ENCODE results near the gene RUSF1. TPM values are rescaled to one million over a fixed set of nuclear protein-coding genes. Genes with fewer than 3 reads are reported as not detected.

The RUSF1 gene
- total and polyA plus RNA-seq, 9 of the 15 experiments (the other 6 are each of a cell fraction or from before 2014, with no cell fraction given) = 0.80 to 52.8 (median 27.6) TPM

DNA sequence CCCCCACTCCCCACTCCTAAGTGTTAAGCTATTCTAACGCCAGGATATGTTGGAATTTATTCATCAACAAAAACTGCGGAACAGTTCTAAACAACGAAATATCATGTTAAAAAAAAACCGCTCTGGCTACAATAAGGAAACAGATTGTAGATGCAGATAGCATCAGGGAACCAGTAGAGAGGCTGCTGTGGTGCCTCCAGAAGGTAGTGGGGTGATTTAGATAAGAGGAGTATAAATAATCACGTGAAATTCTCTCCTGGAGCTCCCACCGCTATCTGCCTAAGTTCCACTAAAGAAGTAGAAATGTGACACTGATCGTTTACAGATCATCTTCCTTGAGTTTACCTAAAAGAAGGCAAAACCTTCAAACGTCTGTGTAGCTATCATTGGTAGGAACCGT lies 27.5 kb upstream of the RUSF1 start (continued):
- TF ChIP-seq SOX6 (IDR thresholded peaks at IDR 0.05) (peak; percentile 94), NCOR1 (IDR thresholded peaks at IDR 0.05) (peak; percentile 47), HMG20B (CRISPR knock-in tag; IDR thresholded peaks at IDR 0.05) (no peak), SMARCE1 (IDR thresholded peaks at IDR 0.05) (peak; percentile 63; the same call in 1 of the 2 replicates), TRIM28 (IDR thresholded peaks at IDR 0.05) (no peak), GTF3C2 (IDR thresholded peaks at IDR 0.05; ENCODE audit: borderline replicate concordance, extremely low read depth, insufficient read length) (no peak), CBFA2T3 (IDR thresholded peaks at IDR 0.05) (peak; percentile 78), HDAC1 (IDR thresholded peaks at IDR 0.05) (no peak), FOXM1 (IDR thresholded peaks at IDR 0.05; ENCODE audit: low read depth) (peak; percentile 75), FOXM1 (CRISPR knock-in tag; IDR thresholded peaks at IDR 0.05; ENCODE audit: low read depth) (no peak), TCF3 (CRISPR knock-in tag; IDR thresholded peaks at IDR 0.05) (peak; percentile 65), SMARCA4 (IDR thresholded peaks at IDR 0.05) (peak; percentile 68; the same call in 1 of the 2 replicates), SMARCC2 (IDR thresholded peaks at IDR 0.05; ENCODE audit: low read depth) (0 out of 2 replicates have a peak, but pooled peaks have one; percentile 43), POLR2H (tag; IDR thresholded peaks at IDR 0.05; ENCODE audit: low read depth) (no peak), KLF1 (tag; IDR thresholded peaks at IDR 0.05) (no peak), PPARD (CRISPR knock-in tag; IDR thresholded peaks at IDR 0.05) (no peak), ADNP (tag; IDR thresholded peaks at IDR 0.05) (no peak), TFE3 (CRISPR knock-in tag; IDR thresholded peaks at IDR 0.05) (no peak), PYGO2 (tag; IDR thresholded peaks at IDR 0.05) (no peak), RCOR1 (IDR thresholded peaks at IDR 0.05; ENCODE audit: borderline replicate concordance in 1 of 2, low read depth in 2 of 2, low read length in 2 of 2) (peak in 1 of 2 experiments; percentile 77; a peak in 2 of 4 replicates), CBFA2T2 (conservative IDR thresholded peaks at IDR 0.05) (peak; percentile 60; the same call in 1 of the 2 replicates), GATA2 (CRISPR knock-in tag; IDR thresholded peaks at IDR 0.05) (peak; percentile 55; the same call in 1 of the 2 replicates), MTF1 (CRISPR knock-in tag; IDR thresholded peaks at IDR 0.05; ENCODE audit: borderline replicate concordance) (no peak), TEAD4 (IDR thresholded peaks at IDR 0.05; ENCODE audit: low read length) (peak; percentile 84), TEAD4 (CRISPR knock-in tag; IDR thresholded peaks at IDR 0.05; ENCODE audit: borderline replicate concordance) (no peak), CCNT2 (IDR thresholded peaks at IDR 0.05; ENCODE audit: borderline replicate concordance, extremely low read depth, insufficient read length, low read depth, low read length) (peak; percentile 30)
- TF ChIP-seq, protein P1, sequence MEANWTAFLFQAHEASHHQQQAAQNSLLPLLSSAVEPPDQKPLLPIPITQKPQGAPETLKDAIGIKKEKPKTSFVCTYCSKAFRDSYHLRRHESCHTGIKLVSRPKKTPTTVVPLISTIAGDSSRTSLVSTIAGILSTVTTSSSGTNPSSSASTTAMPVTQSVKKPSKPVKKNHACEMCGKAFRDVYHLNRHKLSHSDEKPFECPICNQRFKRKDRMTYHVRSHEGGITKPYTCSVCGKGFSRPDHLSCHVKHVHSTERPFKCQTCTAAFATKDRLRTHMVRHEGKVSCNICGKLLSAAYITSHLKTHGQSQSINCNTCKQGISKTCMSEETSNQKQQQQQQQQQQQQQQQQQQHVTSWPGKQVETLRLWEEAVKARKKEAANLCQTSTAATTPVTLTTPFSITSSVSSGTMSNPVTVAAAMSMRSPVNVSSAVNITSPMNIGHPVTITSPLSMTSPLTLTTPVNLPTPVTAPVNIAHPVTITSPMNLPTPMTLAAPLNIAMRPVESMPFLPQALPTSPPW (CRISPR knock-in tag; IDR thresholded peaks at IDR 0.05) = peak; percentile 27; the same call in 1 of the 2 replicates

All from K562 (cell line).